GM19397 (cell line): ENCODE data around the gene COL27A1.
"Not testable (repeated sequence)": the region's sequence is repeated elsewhere in the genome, so short reads cannot be mapped to it uniquely, and the experiment has no call there.

Experiments used
- ATAC-seq: cut with Tn5 transposase; IDR thresholded peaks from one replicate; pipeline ENCODE4 v1.9.1; 2021; ENCODE audit warnings: mild to moderate bottlenecking, moderate library complexity; ENCODE audit not compliant: unreplicated experiment

The COL27A1 gene

DNA sequence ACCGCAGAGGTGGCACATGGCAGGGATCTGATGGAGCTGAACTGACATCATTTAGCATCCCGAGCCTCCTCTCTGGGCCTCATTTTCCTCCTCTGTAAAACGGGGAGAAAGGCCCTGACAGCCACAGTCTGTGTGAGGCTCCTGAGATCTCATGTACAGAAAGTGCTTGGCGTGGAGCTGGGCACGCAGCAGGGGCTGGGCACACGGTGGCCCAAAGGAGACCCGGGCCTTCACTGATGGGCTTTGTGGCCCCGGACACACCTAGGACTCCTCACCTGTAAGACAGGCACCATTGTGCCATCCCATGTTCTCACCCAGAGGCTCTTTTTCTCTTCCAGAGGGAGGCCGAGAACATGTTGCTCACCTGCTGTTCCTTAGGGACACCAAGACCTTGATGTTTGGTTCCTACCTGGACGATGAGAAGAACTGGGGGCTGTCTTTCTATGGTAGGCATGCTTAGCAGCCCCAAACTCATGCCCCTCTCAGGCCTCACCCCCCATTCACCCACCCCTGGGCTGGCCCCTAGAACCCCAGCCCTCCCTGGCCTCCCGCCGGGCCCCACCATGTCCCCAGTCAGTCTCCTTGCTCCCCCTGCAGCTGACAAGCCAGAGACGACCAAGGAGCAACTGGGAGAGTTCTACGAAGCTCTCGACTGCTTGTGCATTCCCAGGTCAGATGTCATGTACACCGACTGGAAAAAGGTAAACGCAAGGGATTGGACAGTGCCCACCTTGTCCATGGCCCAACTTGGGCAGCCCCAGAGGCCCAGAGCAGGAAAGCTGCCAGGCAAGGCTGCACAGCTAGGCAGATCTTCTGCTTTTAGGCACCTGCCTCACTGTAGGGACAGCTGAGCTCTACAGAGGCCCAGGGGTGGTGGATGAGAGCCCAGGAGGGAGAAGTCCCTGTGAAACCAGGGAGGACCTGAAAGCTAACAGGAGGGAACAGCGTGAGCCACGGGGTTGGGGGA, 176.2 kb downstream of the COL27A1 start:
- ATAC-seq = not testable (repeated sequence)

DNA sequence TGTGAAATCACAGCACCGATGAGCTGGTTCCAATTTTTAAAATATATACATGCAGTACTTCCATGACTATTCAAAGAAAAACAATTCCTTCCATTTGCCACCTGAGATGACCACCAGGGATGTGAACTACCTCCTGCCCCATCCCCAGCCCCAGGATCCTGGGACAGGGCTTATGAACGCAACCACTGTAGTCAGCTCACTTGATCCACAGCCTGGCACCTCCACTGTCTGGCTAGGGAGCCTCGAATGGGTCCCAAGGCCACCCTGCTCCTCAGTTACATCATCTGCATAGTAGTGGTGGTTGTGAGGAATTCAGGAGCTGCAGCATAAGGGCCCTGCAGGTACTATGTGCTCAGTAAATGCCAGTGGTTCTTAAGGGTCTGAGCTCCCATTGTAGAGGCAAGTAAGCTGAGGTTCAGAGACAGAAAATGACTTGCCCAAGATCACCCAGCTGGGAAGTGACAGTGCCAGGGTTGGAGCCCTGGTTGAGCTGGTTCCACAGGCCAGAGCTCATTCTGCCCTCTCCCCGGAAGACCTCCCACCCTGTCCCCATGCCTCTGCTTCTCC, 177.2 kb downstream of the COL27A1 start:
- not testable (repeated sequence) for ATAC-seq

GRCh38 chr9:114333718-114334117, 178.4 kb downstream of the COL27A1 start:
- not testable (repeated sequence) for ATAC-seq

- no peak for ATAC-seq
Measured at GRCh38 chr9:114334490-114334889, 179.2 kb downstream of the COL27A1 start.

GRCh38 chr9:114335745-114336144, 180.4 kb downstream of the COL27A1 start:
- no peak for ATAC-seq

- no peak for ATAC-seq
Measured at GRCh38 chr9:114336157-114336556, 180.8 kb downstream of the COL27A1 start.

DNA sequence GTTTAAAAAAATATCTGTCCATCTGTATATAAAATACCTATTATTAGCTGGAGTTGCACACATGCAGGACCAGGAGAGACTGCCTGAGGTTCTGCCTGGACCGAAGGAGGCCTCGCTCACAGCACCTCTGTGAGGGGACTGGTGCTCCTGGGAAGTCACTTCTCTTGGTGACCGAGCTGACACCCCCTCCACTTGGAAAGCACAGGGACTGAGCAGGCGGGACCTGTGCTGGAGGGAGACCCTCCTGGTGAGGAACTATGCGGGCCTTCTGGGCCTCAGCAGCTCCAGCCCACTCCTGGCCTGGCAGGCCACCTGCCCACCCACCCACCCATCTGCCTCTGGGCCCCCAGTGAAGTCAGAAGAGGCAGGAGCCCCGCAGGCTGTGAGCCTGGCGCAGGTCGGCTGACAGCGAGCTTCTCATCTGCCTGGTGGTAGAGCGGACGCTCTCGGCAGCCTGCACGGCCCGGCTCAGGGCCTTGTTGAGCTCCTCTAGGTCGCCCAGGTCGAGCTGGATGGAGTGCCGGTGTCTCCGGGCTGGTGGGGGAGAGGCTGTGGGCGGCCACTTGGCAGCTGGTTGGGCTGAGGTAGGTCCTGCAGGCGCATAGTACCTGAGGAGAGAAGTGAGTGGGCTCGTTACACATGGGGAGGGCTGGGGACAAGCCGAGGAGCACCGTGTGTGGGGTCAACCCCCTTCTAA, 181.5 kb downstream of the COL27A1 start:
- no peak for ATAC-seq

- no peak for ATAC-seq
Measured at GRCh38 chr9:114338187-114338586, 182.8 kb downstream of the COL27A1 start.

- ATAC-seq = no peak
Measured at GRCh38 chr9:114339130-114339908, 184.0 kb downstream of the COL27A1 start.

- ATAC-seq = no peak
Measured at GRCh38 chr9:114341152-114341830, 186.0 kb downstream of the COL27A1 start.

DNA sequence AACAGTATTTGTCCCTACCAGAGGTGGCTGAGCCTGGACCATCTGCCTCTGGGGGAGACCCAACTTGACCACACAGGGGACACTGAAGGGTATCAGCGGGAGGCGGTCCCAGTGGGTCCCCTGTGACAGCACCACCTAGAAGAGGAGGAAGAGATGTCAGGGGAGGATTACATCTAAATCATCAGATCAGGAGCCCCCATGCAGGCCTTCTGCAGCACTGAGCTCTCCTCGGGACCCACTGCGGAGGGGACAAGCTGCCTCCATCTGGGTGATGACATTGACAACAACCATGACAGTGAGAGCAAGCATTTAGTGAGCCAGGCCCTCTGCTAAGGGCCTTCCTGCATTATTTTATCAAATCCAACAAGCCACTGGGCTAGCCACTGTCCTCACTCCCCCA, 186.7 kb downstream of the COL27A1 start:
- ATAC-seq = no peak

DNA sequence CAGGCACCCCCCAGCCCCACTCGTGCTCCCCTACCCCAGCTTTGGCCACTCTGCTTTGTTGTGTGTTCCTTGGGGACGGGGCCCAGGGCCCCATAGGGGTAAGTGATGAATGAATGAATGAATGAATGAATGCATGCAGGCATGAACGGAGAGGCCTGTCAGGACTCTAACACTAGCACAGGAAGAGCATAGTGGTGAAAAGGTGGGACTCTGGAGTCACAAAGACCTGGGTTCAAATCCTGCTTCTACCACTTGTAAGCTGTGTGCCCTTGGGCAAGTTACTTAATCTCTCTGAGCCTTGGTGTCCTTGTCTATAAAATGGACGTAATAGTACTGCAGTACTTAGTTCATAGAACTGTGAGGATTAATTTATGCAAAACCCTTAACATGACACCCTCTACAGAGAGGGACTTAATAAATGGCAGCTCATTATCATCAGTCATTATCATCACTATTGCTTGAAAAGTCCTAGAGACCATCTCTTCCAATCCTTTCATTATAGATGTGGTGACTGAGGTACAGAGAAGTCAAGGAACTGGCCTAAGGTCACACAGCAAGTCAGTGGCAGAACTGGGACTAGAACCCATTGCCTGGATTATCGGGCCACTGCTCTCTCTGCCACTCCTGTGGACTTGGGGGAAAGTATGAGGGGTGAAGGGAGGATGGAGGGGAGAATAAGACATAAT, 187.6 kb downstream of the COL27A1 start:
- ATAC-seq = no peak

- no peak for ATAC-seq
Measured at GRCh38 chr9:114343471-114344187, 188.3 kb downstream of the COL27A1 start.

- ATAC-seq = no peak
Measured at GRCh38 chr9:114344188-114344566, 188.8 kb downstream of the COL27A1 start.

- ATAC-seq = no peak
Measured at GRCh38 chr9:114344692-114345091, 189.4 kb downstream of the COL27A1 start.

GRCh38 chr9:114345493-114346065, 190.2 kb downstream of the COL27A1 start:
- no peak for ATAC-seq

GRCh38 chr9:114346146-114346545, 190.8 kb downstream of the COL27A1 start:
- no peak for ATAC-seq

DNA sequence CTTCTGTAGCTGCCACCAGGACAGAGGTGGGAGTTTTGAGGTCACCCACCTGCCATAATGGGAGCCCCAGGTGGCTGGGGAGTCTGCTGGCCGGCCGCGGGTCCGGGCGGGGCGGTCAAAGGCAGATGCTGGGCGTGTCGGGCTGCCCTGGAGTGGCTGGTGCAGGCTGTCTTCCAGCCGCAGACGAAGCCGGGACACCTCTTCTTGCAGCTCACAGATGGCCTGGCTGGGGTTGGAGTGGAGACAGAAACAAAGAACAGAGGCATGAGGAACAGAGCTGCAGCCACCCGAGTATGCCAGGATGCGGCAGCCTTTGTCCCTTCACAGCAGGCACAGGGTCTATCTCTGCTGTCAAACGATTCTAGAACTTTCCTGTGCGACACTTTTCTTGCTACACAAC, 192.3 kb downstream of the COL27A1 start:
- ATAC-seq = no peak
